ENCODE measurements around the gene OVOL2. TPM values are rescaled to one million over a fixed set of nuclear protein-coding genes. Genes with fewer than 3 reads are reported as not detected.
A peak's percentile ranks its signal among the peaks of the same experiment; 100 is the strongest.

The OVOL2 gene
- total and polyA plus RNA-seq, 2 of the 8 experiments (the other 6 are each of a cell fraction or from before 2014, with no cell fraction given): 11.0 to 11.4 TPM

DNA sequence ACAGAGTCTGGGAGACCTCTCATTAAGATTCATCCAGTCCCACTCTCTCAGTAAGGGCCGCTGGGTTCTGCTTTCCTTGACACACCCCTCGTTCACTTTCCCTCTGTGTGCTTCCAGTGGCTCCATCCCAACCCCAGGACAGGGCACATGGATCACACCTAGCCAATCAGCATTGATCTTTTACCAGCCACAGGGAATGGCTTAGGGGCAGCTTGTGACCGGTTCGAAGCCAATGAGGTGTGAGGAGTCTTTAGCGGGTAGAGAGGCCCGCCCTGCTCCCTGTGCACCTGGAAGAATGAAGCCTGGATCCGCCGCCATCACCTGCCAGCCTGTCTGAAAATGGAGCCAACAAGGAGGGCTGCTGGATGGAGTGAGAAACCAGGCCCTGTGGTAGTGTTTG, 35.2 kb upstream of the OVOL2 start:
- H3K23me2 ChIP-seq (ENCODE audit: low read depth, low read length): no peaks in the 10 kb centered on the region
- TF ChIP-seq CTBP2 (IDR thresholded peaks at IDR 0.05; ENCODE audit: borderline replicate concordance, insufficient read depth, insufficient read length, low read length) (no peak), FOSL1 (IDR thresholded peaks at IDR 0.05; ENCODE audit: insufficient read depth, low read depth, low read length) (no peak), TBP (IDR thresholded peaks at IDR 0.05; ENCODE audit: low read depth, low read length) (no peak), TEAD4 (IDR thresholded peaks at IDR 0.05; ENCODE audit: low read depth, low read length) (no peak)
- TF ChIP-seq, protein P1, sequence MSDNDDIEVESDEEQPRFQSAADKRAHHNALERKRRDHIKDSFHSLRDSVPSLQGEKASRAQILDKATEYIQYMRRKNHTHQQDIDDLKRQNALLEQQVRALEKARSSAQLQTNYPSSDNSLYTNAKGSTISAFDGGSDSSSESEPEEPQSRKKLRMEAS (IDR thresholded peaks at IDR 0.05): peak; percentile 88
- TF ChIP-seq, protein P2, sequence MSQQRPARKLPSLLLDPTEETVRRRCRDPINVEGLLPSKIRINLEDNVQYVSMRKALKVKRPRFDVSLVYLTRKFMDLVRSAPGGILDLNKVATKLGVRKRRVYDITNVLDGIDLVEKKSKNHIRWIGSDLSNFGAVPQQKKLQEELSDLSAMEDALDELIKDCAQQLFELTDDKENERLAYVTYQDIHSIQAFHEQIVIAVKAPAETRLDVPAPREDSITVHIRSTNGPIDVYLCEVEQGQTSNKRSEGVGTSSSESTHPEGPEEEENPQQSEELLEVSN (IDR thresholded peaks at IDR 0.05): peak; percentile 89

More for the DNA sequence above, 35.2 kb upstream of the OVOL2 start:
- Histone ChIP-seq H3K27me3 (replicated peaks in 1 of 4; ENCODE audit: control insufficient read depth in 3 of 4, extremely low read depth in 1 of 4, insufficient read depth in 3 of 4, low read length in 3 of 4) (0 out of 7 replicates have a peak, but pooled peaks cover 0 to 2% (median 0%) of the 10 kb centered on the region in 4 experiments), H2AK5ac (ENCODE audit: low read depth, low read length) (no peak overlapping the region), H3K4me2 (ENCODE audit: insufficient read depth in 1 of 2, low read depth in 2 of 2, low read length in 2 of 2) (no peak overlapping the region), H2BK15ac (ENCODE audit: low read length) (no peak overlapping the region), H3K27ac (ENCODE audit: low read depth, low read length) (no peak overlapping the region), H3K4me3 (ENCODE audit: extremely low read depth in 1 of 4, insufficient read depth in 2 of 4, low read depth in 3 of 4, low read length in 4 of 4) (no peak overlapping the region), H2BK12ac (ENCODE audit: low read depth, low read length) (no peak overlapping the region), H3K23ac (ENCODE audit: insufficient read length) (no peak overlapping the region), H2BK20ac (ENCODE audit: low read length) (no peak overlapping the region), H4K8ac (ENCODE audit: extremely low read depth, insufficient read depth, low read length) (no peak overlapping the region; the same call in 1 of the 2 replicates), H3K79me2 (ENCODE audit: control insufficient read depth in 1 of 2, insufficient read depth in 2 of 2, low read length in 2 of 2) (no peaks in the 10 kb centered on the region), H3K14ac (ENCODE audit: insufficient read length) (no peak overlapping the region), H4K20me1 (replicated peaks in 1 of 2; ENCODE audit: control insufficient read depth in 1 of 2, insufficient read depth in 2 of 2, low read length in 2 of 2) (no peaks in the 10 kb centered on the region), H3K36me3 (ENCODE audit: control insufficient read depth in 2 of 4, insufficient read depth in 4 of 4, low read length in 3 of 4) (no peaks in the 10 kb centered on the region), H3K9me3 (ENCODE audit: insufficient read depth in 2 of 2, low read depth in 1 of 2, low read length in 1 of 2) (no peaks in the 10 kb centered on the region), H4K5ac (ENCODE audit: insufficient read length, low read depth, low read length) (no peak overlapping the region), H3K18ac (ENCODE audit: extremely low read depth, low read length) (no peak overlapping the region), H3K79me1 (ENCODE audit: low read depth, low read length) (no peaks in the 10 kb centered on the region), H3K9ac (replicated peaks in 1 of 4; ENCODE audit: extremely low read depth in 1 of 4, low read depth in 3 of 4, low read length in 3 of 4) (no peak overlapping the region), H2BK120ac (replicated peaks; ENCODE audit: low read depth, low read length) (no peak overlapping the region), H3K4ac (replicated peaks; ENCODE audit: insufficient read length, low read depth, low read length) (no peak overlapping the region), H4K91ac (replicated peaks; ENCODE audit: insufficient read length, low read length) (no peak overlapping the region), H3K4me1 (replicated peaks in 1 of 4; ENCODE audit: control insufficient read depth in 3 of 4, insufficient read depth in 4 of 4, low read length in 3 of 4) (peaks cover 0 to 2% (median 0%) of the 10 kb centered on the region in 4 experiments; a peak in 1 of 7 replicates), H2AFZ (ENCODE audit: low read length) (peak overlapping the region; percentile 66; the same call in 1 of the 2 replicates), H3K56ac (replicated peaks; ENCODE audit: insufficient read length, low read depth, low read length) (no peak overlapping the region), H2BK5ac (ENCODE audit: low read depth, low read length) (no peak overlapping the region)
- POLR2A ChIA-PET (ENCODE audit: partially characterized antibody): interaction anchor here (0.8 to 1.9 kb wide), 2 partner anchors 40 to 45 kb away, joined by 3 to 6 read pairs; partner anchors contain the start of genes KAT14 and PET117
- DNase-seq (ENCODE audit: low read depth in 1 of 2, low spot score in 2 of 2) (peak in 1 of 2 experiments; percentile 41), FAIRE-seq (no peak)
- WGBS, 2 experiments (ENCODE audit: extremely low coverage in 1 of 2, insufficient coverage in 1 of 2, insufficient read length in 1 of 2, insufficient replicate concordance in 2 of 2, low coverage in 1 of 2, low lambda C conversion rate in 2 of 2, missing lambda C conversion rate in 1 of 2): 93% methylated on average over 8 of the region's 8 CpGs; no CpG with 5 or more reads in 1 of the 2 experiments
- CTCF ChIA-PET (ENCODE audit: partially characterized antibody): interaction anchor here (1.6 kb wide), 1 partner anchor 19 kb away, joined by 3 read pairs; no protein-coding TSS in a partner anchor
